ENCODE results near the gene CXorf49.
"Not testable (repeated sequence)": the region's sequence is repeated elsewhere in the genome, so short reads cannot be mapped to it uniquely, and the experiment has no call there.

Gene CXorf49

GRCh38 chrX:71718185-71718584, at the start of gene CXorf49:
Gene CXorf49 (minus strand): TSS chrX:71718285. CDS start chrX:71718151, 134 bp downstream.
- DNase-seq, result not testable (repeated sequence)

- DNase-seq, result not testable (repeated sequence)
Measured at GRCh38 chrX:71767134-71767533, 49.0 kb upstream of the CXorf49 start.

GRCh38 chrX:71765613-71766012, 47.5 kb upstream of the CXorf49 start:
- not testable (repeated sequence) for DNase-seq

GRCh38 chrX:71764832-71765231, 46.7 kb upstream of the CXorf49 start:
- not testable (repeated sequence) for DNase-seq

GRCh38 chrX:71763049-71763448, 45.0 kb upstream of the CXorf49 start, which contains the start of gene CXorf49B:
Gene CXorf49B (plus strand): TSS chrX:71763349. CDS start chrX:71763424, 75 bp downstream.
- DNase-seq, result not testable (repeated sequence)

- not testable (repeated sequence) for DNase-seq
Measured at GRCh38 chrX:71760688-71761281, 42.7 kb upstream of the CXorf49 start.

GRCh38 chrX:71720289-71720886, 2.3 kb upstream of the CXorf49 start:
- DNase-seq, result not testable (repeated sequence)

- not testable (repeated sequence) for DNase-seq
Measured at GRCh38 chrX:71719195-71719594, 1.1 kb upstream of the CXorf49 start.

GRCh38 chrX:71716323-71716722, 1.8 kb downstream of the CXorf49 start:
- DNase-seq, result not testable (repeated sequence)

- not testable (repeated sequence) for DNase-seq
Measured at GRCh38 chrX:71715551-71715950, 2.5 kb downstream of the CXorf49 start.

GRCh38 chrX:71714064-71714463, 4.0 kb downstream of the CXorf49 start:
- not testable (repeated sequence) for DNase-seq

GRCh38 chrX:71702853-71703252, 15.2 kb downstream of the CXorf49 start:
- DNase-seq, result not testable (repeated sequence)

GRCh38 chrX:71699023-71699344, 19.1 kb downstream of the CXorf49 start:
- not testable (repeated sequence) for DNase-seq

GRCh38 chrX:71698299-71699022, 19.6 kb downstream of the CXorf49 start:
- not testable (repeated sequence) for DNase-seq

- not testable (repeated sequence) for DNase-seq
Measured at GRCh38 chrX:71697466-71698298, 20.4 kb downstream of the CXorf49 start.

GRCh38 chrX:71696641-71697465, 21.2 kb downstream of the CXorf49 start:
- DNase-seq, result not testable (repeated sequence)

- no peak for DNase-seq
Measured at GRCh38 chrX:71679575-71680207, 38.4 kb downstream of the CXorf49 start.

- DNase-seq, result not testable (repeated sequence)
Measured at GRCh38 chrX:71677195-71677594, 40.9 kb downstream of the CXorf49 start.

- not testable (repeated sequence) for DNase-seq
Measured at GRCh38 chrX:71676068-71676795, 41.9 kb downstream of the CXorf49 start.

- DNase-seq, result not testable (repeated sequence)
Measured at GRCh38 chrX:71675636-71676035, 42.4 kb downstream of the CXorf49 start.

- no peak for DNase-seq
Measured at GRCh38 chrX:71671938-71672337, 46.1 kb downstream of the CXorf49 start.
